Measurements from ENCODE around the gene KLK6. TPM values are rescaled to one million over a fixed set of nuclear protein-coding genes. Genes with fewer than 3 reads are reported as not detected.
"Not testable (repeated sequence)": the region's sequence is repeated elsewhere in the genome, so short reads cannot be mapped to it uniquely, and the experiment has no call there.

Gene KLK6
- total RNA-seq, 1 donor from 2014 or later: 7.3 TPM

- DNase-seq: no peak
Measured at GRCh38 chr19:50992666-50993035, 23.3 kb upstream of the KLK6 start.

GRCh38 chr19:50984416-50984815 is 15.0 kb upstream of the KLK6 start:
- DNase-seq: not testable (repeated sequence)

- no peak for DNase-seq
Measured at GRCh38 chr19:50983625-50984292, 14.4 kb upstream of the KLK6 start, which contains the start of gene KLK7. Gene KLK7 (minus strand): TSS chr19:50983917. CDS start chr19:50982399, 1,518 bp downstream.

GRCh38 chr19:50982186-50982585 is 12.8 kb upstream of the KLK6 start:
- no peak for DNase-seq

GRCh38 chr19:50981587-50982146 is 12.3 kb upstream of the KLK6 start:
- DNase-seq: no peak

- DNase-seq: no peak
Measured at GRCh38 chr19:50980208-50980607, 10.8 kb upstream of the KLK6 start.

- no peak for DNase-seq
Measured at GRCh38 chr19:50979758-50980157, 10.4 kb upstream of the KLK6 start.

GRCh38 chr19:50978772-50979390 is 9.5 kb upstream of the KLK6 start:
- DNase-seq: no peak

GRCh38 chr19:50977626-50978025 is 8.2 kb upstream of the KLK6 start:
- no peak for DNase-seq

- no peak for DNase-seq
Measured at GRCh38 chr19:50975766-50976165, 6.4 kb upstream of the KLK6 start.

GRCh38 chr19:50974702-50975556 is 5.5 kb upstream of the KLK6 start:
- no peak for DNase-seq

GRCh38 chr19:50972795-50973376 is 3.5 kb upstream of the KLK6 start:
- no peak for DNase-seq

GRCh38 chr19:50969810-50970209 is 419 bp upstream of the KLK6 start:
- DNase-seq: not testable (repeated sequence)

GRCh38 chr19:50968716-50969412 is 527 bp downstream of the KLK6 start:
- DNase-seq: no peak

GRCh38 chr19:50967929-50968715 is 1.3 kb downstream of the KLK6 start:
- no peak for DNase-seq

GRCh38 chr19:50964266-50964665 is 5.1 kb downstream of the KLK6 start:
- no peak for DNase-seq

GRCh38 chr19:50963381-50963780 is 6.0 kb downstream of the KLK6 start:
- DNase-seq: no peak

- no peak for DNase-seq
Measured at GRCh38 chr19:50962245-50962644, 7.1 kb downstream of the KLK6 start.

GRCh38 chr19:50959731-50960500 is 9.5 kb downstream of the KLK6 start:
- no peak for DNase-seq

- DNase-seq: no peak
Measured at GRCh38 chr19:50957587-50957986, 11.8 kb downstream of the KLK6 start.
